CD4-positive, alpha-beta T cell treated with Interleukin-10 for 1 hour (primary cell): Measurements from ENCODE around the gene COPB1.

Experiments used
- DNase-seq: peaks from one replicate; pipeline ENCODE4 v3.0.0-alpha.2; 2020

Gene COPB1

DNA sequence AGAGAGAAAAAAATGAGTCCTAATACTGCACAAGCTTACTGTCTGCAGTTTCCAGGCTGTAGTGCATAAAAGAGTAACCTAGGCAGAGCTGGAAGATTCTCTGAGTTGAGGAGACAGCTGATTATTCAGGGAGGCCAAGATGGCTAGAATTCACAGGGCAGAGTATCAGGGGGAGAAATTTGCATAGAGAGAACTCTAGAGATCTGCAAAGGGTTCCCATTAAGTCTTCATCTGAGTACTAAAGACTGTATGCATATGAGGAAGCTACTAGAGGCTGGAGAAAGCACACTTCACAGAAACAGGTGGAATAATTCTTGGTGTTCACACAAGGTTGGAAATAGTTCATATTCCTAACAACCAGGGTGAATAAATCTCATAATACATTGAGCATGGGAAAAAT, 74.0 kb downstream of the COPB1 start:
- DNase-seq = no peak

DNA sequence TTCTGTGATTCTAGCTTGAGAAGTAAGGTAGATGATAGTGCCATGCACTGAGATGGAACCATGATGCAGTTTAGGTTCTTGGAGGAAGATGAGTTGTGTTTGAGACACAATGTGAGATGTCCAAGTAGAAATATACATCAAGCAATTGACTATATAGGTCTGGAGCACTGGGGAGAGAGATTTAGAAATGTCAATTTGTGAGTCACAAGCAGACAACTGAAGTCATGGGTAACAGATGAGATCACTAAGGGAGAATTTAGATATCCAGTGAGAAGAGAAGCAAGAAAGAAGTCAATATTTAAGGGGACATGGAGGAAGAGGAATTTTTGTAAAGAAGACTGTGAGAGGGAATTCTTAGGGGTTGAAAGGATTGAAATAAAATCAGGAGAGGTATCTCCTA, 75.5 kb downstream of the COPB1 start:
- DNase-seq = no peak

DNA sequence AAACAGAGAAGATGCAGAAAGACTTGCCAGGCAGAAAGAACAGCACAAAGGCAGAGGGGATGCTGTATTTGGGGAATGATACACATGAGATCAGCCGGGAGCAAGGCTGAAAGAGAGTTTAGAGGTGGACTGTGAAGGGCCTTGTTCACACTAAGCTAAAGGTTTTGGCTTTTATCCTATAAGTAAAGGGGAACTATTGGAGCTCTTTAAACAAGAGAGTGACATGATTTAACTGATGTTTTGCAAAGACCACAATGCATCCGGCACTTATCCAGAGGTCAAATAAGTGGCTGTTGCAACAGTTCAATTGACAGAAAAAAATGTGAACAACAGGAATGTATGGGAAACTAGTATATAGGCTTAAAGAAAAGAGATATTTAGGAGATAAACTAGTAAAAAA, 76.0 kb downstream of the COPB1 start:
- DNase-seq = no peak

DNA sequence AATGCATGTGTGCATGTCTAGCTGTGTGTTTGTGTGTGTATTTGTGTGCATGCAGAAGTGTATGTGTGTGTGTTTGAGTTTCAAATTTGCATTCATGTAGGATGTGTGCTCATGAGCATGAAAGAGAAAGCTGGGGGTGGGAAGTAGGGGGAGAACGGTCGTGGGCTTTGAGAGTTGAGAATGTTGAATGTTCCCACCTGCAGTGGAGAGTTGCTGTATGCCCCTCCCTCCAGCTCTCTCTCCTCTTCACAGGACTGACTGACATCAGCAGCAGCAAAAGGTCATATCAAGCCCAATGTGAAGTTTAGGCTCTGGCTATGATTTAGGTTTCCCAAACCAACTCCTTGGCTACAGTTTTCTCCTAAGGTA, 76.8 kb downstream of the COPB1 start:
- no peak for DNase-seq

DNA sequence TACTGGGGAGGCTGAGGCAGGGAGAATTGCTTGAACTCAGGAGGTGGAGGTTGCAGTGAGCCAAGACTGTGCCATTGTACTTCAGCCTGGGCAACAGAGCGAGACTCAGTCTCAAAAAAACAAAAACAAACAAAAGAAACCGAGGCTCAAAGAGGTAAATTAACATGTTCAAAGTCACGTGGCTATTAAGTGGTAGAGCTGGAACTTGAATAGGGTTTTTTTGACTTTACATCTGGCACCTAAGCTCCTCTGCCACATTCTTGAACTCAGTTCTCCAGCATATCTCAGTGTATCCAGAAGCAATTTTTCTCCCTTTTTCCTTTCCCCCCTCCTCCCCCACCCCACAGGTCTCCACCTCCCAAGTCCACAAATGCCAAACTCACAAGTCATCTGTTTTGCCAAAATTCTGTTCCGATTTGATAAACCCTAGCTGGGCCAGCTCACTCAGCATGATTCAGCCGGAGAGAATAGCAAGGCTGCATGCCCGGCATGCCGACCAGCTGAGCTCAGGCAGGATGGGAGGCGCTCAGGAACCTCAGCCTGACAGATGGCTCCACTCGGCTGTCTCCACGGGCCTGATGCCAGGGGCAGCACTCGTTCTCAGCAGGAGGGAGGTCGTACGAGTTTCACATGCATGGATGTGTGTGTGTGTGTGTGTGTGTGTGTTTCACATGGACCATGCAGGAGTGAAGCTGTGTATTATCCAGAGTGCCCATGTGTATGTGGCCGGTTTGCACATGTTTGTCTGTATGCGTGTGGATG, 77.4 kb downstream of the COPB1 start:
- DNase-seq = no peak

DNA sequence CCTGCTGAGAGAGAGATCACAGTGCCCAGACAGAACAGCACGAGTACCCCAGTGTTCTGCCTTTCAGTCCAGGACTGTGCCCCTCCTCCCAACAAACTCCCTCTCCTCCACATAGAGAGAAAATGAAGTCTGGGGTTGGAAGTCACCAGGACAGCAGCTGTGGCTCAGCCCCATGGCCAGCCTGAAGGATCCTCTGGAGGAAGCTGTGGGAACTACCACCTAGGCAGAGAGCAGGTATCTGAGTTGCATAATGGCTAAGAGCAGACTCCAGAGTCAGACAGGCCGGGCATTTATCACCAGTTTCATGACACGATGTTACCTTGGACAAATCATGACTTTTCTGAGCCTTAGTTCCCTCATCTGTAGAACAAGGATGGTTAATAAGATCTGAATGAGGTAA, 79.4 kb downstream of the COPB1 start:
- DNase-seq = no peak

DNA sequence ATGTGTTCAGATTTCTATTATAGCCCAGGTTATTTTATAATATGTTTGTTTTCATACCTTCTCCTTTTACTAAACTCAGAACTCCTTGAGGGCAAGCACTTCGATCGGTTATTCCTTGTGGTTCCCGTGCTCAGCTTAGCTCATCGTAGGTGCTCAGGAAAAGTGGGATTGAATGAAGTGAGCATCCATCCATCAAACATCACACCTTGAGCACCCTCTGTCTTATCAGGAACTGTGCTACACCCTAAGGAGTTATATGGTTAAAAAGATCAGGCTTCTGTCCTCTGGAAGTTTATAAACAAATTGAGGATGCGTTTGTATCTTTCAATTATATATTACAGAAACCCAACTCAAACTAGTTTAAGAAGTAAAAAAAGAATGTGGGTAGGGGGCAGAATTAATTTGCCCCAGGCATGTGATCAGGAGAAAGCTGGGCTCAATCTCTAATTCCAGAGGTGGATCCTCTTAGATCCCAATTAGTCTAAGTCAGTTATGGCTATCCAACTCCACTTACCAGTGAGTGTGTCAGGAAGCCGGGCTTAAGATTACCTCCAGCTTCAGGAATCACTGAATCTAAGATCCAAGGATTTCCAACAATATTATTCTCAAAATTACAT, 80.7 kb downstream of the COPB1 start:
- peak; percentile 15 for DNase-seq

DNA sequence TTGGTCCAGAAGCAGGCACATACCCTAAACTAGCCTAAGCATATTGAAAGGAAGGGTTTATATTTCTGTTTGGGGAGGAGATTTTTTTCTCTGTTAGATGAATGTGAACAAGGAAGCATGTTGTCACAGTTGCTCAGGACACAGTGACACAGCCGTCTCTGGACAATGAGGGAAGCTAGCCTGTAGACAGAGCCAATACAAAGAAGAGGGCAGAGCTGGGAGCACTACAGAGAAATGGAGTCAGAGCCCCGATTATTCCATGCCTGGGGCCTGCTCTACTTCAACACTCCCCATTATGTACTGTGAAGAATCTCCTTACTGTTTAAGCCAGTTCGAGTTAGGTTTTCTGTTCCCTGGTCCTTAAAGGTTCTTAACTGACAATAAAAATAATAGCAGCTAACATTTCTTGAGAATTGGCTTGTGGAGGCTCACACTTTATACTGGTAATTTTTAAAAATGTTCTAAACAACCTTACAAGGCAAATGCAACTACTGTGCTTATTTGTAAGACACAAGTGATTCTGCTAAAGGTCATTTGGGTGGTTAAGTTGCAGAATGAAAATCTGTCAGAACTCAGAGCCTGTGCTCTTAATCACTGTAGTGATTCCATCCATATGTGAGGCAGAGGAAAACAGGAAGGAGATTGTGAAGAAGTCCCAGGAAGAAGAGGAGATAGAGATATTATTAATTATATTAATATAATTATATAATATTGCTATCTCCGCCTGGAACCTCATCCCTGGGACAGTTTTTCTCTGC, 81.8 kb downstream of the COPB1 start:
- DNase-seq = no peak

DNA sequence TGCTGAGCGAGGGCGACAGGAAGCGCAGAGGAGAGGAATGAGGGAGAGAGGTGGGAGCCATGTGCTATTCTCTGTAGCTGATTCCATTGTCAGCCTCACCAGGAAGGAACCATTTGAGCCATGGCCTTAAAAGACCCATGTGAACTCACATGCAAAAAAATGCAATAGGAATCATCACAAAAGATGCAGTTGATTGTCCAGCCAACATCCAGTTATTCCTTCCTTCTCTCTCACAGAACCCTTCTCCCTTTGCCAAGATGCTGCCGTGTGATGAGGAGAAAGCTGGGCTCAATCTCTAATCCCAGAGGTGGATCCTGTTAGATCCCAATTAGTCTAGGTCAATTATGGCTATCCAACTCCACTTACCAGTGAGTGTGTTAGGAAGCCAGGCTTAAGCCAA, 82.4 kb downstream of the COPB1 start:
- DNase-seq = no peak

DNA sequence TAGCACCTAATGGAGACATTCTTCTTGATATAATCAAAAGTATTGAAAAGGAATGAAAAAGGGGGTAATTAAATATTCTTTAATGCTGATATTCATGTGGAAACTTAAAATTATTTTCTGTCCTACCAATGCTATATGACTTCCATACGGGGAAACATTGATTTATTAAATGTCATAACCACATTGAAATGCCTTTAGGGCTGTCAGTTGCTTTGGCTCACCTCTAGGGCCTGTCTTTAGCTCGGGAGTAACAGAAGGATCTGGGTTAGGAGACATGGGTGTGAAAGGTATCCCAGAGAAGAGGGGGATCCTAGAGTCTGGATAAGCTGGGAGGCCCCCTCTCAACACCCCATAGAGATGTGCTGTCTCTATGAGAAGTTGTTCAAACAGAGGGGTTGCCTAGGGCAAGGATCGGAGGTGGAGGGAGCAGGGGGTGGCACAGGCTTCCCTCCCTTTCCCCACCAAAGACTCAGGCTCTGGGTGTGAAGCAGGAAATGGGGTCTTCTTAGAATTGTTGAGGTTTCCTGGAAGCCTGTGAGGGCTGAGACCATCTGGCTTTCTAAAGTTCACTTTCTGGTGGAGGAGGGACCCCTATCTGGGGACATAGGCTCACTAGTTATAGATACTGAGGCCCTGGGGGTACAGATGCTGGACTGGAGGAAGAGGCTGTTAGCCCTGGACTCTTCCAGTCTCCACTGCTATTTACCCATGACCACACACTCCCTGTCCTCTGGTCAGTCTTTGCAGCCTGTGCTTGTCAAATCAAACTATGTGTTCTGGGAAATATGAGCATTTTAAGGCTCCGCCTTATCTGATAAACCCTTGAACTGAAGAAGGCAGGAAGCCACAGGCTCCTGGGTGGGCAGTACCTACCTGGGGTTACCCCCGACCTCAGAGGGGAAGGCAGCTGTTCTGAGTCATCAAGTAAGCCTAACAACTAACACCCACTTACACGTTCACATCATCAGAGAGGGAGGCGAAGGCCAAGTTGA, 84.8 kb downstream of the COPB1 start:
- peak; percentile 81 for DNase-seq

DNA sequence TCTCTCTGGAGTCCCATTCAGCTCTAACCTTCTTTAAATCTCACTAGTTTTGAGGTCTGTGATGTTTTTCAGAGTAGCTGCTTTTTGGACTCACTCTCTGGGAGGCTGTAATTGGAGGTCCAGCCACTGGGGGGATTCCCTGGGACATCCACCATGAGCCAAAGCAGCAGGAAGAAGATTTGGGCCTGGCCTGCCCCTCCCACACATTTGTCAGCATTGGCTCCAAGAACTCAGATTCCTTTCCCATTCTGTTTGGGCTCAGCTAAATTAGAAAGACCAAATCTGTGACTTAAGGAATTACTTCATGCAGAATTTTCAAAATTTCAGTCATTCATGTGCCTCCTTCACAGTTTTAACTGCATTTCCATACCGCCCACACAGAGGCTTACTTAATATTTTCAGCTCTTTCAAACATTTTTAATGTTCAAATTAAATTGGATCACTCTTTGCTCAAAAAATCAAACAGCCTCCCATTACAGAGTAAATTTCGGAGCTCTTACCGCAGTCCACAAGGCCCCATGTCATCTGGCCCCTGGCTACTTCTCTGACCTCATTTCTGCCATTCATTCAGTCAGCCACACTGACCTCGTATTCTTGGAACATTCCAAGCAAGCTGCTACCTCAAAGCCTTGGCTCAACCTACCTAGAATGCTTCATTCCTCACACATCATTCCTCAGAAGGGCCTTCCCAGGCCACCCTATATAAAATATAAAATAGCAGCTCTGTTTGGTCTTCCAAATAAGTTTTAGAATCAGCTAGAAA, 86.1 kb downstream of the COPB1 start:
- DNase-seq = no peak

DNA sequence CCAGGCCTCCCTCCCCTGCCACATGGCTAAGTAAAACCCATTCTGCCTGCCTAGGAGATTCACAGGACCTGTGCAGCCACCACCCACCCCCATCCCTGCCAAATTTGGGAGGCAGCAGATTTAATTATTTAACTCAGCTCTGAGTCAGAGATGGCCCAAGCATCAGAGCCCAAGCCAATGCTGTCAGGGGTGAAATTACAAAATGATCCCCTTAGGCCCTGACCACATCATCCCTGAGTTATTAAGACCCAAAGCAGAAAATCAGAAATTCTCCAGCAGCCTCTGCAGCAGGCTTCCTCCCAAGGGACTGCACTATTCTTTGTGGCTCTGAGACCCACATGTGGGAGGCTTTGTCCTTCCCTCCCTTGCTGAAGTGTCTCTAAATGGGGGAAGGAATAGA, 87.8 kb downstream of the COPB1 start:
- DNase-seq = no peak

DNA sequence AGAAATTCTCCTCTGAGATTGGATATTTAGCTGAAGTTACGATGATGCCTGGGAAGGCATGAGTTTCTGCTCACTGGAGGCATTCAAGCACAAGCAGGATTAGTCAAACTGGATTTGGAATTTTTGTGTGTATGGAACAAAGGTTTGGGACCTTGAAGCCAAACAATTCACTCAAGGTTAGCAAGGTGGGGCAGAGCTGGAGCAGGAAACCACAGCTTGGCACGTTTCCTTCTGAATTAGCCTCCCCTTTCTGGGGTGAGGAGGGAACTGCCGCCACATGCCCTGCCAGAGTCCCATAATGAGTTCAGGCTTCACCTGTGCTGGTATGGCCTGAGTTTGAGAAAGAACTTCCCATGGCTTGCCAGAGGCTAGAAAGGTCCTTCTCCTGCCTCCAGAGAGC, 89.7 kb downstream of the COPB1 start:
- no peak for DNase-seq

DNA sequence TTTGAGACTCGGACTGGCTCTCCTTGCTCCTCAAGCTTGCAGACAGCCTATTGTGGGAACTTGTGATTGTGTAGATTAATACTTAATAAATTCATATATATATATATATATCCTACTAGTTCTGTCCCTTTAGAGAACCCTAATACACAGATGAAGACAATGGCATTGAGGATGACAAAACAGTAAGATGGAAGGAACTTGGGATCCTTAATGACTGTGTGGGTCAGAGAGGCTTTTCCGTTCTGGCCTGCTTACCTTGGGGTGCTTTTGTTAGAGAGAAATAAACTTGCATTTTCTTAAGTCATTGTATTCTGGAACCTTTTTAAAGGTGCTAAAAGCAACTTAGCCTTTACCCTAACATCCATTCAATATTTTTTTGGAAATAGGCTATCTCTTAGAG, 91.0 kb downstream of the COPB1 start:
- DNase-seq = no peak
